Psoas muscle (tissue), 8 donors: ENCODE results near the gene OSBPL7. TPM values are rescaled to one million over a fixed set of nuclear protein-coding genes. Genes with fewer than 3 reads are reported as not detected.

Source experiments
- ATAC-seq, 4 donors: fragments of 200-7000 bp; cut with Tn5 transposase; one replicate each; pipeline ENCODE4 v1.9.1; 2020; ENCODE audit warnings: moderate library complexity in 3 of 4, mild to moderate bottlenecking in 2 of 4
- DNase-seq, 2 donors: peaks; one replicate each; pipeline ENCODE4 v3.0.0-alpha.2; 2020
- H3K27ac ChIP-seq: fragments of 200-600 bp; one replicate; pipeline ENCODE4 v1.8.0; 2022
- H3K27me3 ChIP-seq, 3 donors: fragments of 200-600 bp in 1 of 3; one replicate each; pipeline versions ENCODE4 v1.6.1 to v1.8.0; 2013 to 2022; ENCODE audit warnings: low read length in 2 of 3, mild to moderate bottlenecking in 2 of 3, moderate library complexity in 1 of 3; ENCODE audit not compliant: insufficient read depth in 3 of 3
- H3K36me3 ChIP-seq, 2 donors: fragments of 200-600 bp in 1 of 2; one replicate each; pipeline versions ENCODE4 v1.6.1 to v1.8.0; 2013 to 2022; ENCODE audit warnings: low read depth in 1 of 2, mild to moderate bottlenecking in 1 of 2, moderate library complexity in 1 of 2; ENCODE audit not compliant: insufficient read depth in 1 of 2
- H3K4me1 ChIP-seq: fragments of 200-600 bp; one replicate; pipeline ENCODE4 v1.8.0; 2022
- H3K4me3 ChIP-seq: fragments of 200-600 bp; one replicate; pipeline ENCODE4 v1.8.0; 2022; ENCODE audit warnings: mild to moderate bottlenecking
- H3K9me3 ChIP-seq: fragments of 200-600 bp; one replicate; pipeline ENCODE4 v1.8.0; 2022
- CTCF ChIP-seq: fragments of 200-600 bp; IDR thresholded peaks from one replicate; pipeline ENCODE4 v1.8.0; 2022; ENCODE audit warnings: antibody characterized with exemption
- WGBS, 3 donors: extraction: QIAGEN DNeasy Blood & Tissue Kit; methylation state at CpG; one replicate each; pipeline versions ENCODE4 v1.1.6 to v1.1.7; 2013; 5-methylcytosine and 5-hydroxymethylcytosine counted together
- intact Hi-C, 2 donors: fragments of 100-400 bp; cut with DNase I; formaldehyde crosslinking; loops; one replicate each; pipeline versions ENCODE4 v1.11.0 to v1.14.2; 2022
- polyA plus RNA-seq, 3 donors: library from polyadenylated mRNA; stranded (reverse); fragments of 200-250 nt; gene quantifications; one replicate each; pipeline ENCODE4 v1.2.3, GENCODE V29; 2013
- total RNA-seq, 4 donors: library from RNA; stranded (reverse); fragmentation: NEBNext Ultra II Directional in 2 of 4; extraction: Animal tissue kit (Norgen Biotek cat#: 25700) in 2 of 4; gene quantifications; one replicate each; pipeline versions ENCODE4 v1.2.1 to v1.2.4, GENCODE V29; 2021 to 2023
- donor health status: healthy with polysubstance abuse.
- donor health status: DM: no; HTN: no; CAD: no; lungs with moderate emphysema.
- donor health status: Bipolar disorder and iron deficiency.
- donor health status: healthy.
- donor health status: DM: yes; HTN: yes; CAD: no.
- donor health status: DM: no; HTN: no; CAD: no.
- donor health status: DM: no; HTN: no; CAD: no.
- donor health status: DM: yes; HTN: yes; CAD: no.

Gene OSBPL7
- total and polyA plus RNA-seq, 7 donors = 0.95 to 23.4 (median 2.6) TPM

- Histone ChIP-seq H3K27me3 (peaks cover 0 to 69% (median 15%) of the 10 kb centered on the region in 3 donors), H3K4me3 (no peak overlapping the region), H3K36me3 (no peaks in the 10 kb centered on the region), H3K27ac (no peak overlapping the region), H3K4me1 (peaks cover 4% of the 10 kb centered on the region), H3K9me3 (no peaks in the 10 kb centered on the region)
- 65 to 74% (median 74%) methylated on average over 1 of the region's 1 CpG for WGBS, 3 donors
- intact Hi-C loops = no loop called here
- no peak for TF ChIP-seq CTCF
- DNase-seq (no peak), ATAC-seq (no peak)
These were observed 29.1 kb downstream of the OSBPL7 start for GRCh38 chr17:47792457-47792856.

- no peak for DNase-seq
- Histone ChIP-seq H3K4me3 (no peak overlapping the region), H3K4me1 (peaks cover 4% of the 10 kb centered on the region), H3K27ac (no peak overlapping the region), H3K27me3 (peaks cover 0 to 74% (median 15%) of the 10 kb centered on the region in 3 donors), H3K9me3 (no peaks in the 10 kb centered on the region), H3K36me3 (no peaks in the 10 kb centered on the region)
- no peak for ATAC-seq
- intact Hi-C loops = no loop called here
- no peak for TF ChIP-seq CTCF
- 35 to 44% (median 36%) methylated on average over 3 of the region's 3 CpGs for WGBS, 3 donors
These were observed 30.6 kb downstream of the OSBPL7 start for GRCh38 chr17:47791025-47791424.

GRCh38 chr17:47789611-47790561 is 31.7 kb downstream of the OSBPL7 start:
- intact Hi-C loops = no loop called here
- Histone ChIP-seq H3K4me3 (peak overlapping the region; percentile 61), H3K27me3 (peaks cover 2 to 76% (median 15%) of the 10 kb centered on the region in 3 donors), H3K36me3 (no peaks in the 10 kb centered on the region), H3K4me1 (peaks cover 4% of the 10 kb centered on the region), H3K9me3 (no peaks in the 10 kb centered on the region), H3K27ac (no peak overlapping the region)
- TF ChIP-seq CTCF = peak; percentile 59
- ATAC-seq (peak; percentile 88 to 98 (median 92)), DNase-seq (peak; percentile 53 to 72)
- 2 to 3% (median 2%) methylated on average over 60 to 70 of the region's 70 CpGs for WGBS, 3 donors

- no peak for ATAC-seq
- 28 to 40% (median 40%) methylated on average over 5 of the region's 5 CpGs for WGBS, 3 donors
- peaks cover 3 to 42% (median 9%) of the 10 kb centered on the region in 3 donors for H3K27me3 ChIP-seq
These were observed 36.0 kb downstream of the OSBPL7 start for GRCh38 chr17:47785538-47786123.

More at GRCh38 chr17:47785538-47786123, 36.0 kb downstream of the OSBPL7 start:
- Histone ChIP-seq H3K4me1 (peaks cover 4% of the 10 kb centered on the region), H3K4me3 (no peak overlapping the region), H3K36me3 (no peaks in the 10 kb centered on the region), H3K27ac (no peak overlapping the region), H3K9me3 (no peaks in the 10 kb centered on the region)
- intact Hi-C loops = no loop called here
- no peak for TF ChIP-seq CTCF
- DNase-seq = no peak
